CD4-positive, alpha-beta T cell (primary cell): ENCODE measurements around the gene AHNAK. TPM values are rescaled to one million over a fixed set of nuclear protein-coding genes. Genes with fewer than 3 reads are reported as not detected.

Source experiments
- ATAC-seq: fragments of 200-7000 bp; cut with Tn5 transposase; one replicate; pipeline ENCODE4 v1.10.0; 2022; ENCODE audit warnings: mild to moderate bottlenecking; ENCODE audit not compliant: poor library complexity
- CTCF ChIA-PET: fragments of 350-600 bp; sonication (Branson Sonifier 250); formaldehyde crosslinking; loops from one replicate; lab custom pipeline; 2021; ENCODE audit warnings: antibody characterized with exemption, inconsistent platforms; lab: Charles Lee
- POLR2A ChIA-PET: fragments of 350-600 bp; sonication (Branson Sonifier 250); formaldehyde crosslinking; loops from one replicate; lab custom pipeline; 2021; ENCODE audit warnings: antibody characterized with exemption, inconsistent platforms; lab: Charles Lee
- DNase-seq, 14 experiments: peaks; one replicate each; pipeline ENCODE4 v3.0.0-alpha.2; 2013 to 2020; ENCODE audit warnings: mixed read lengths in 2 of 14
- H3K27ac ChIP-seq, 2 donors: one replicate each; pipeline versions ENCODE4 v1.5.1 to v1.7.0; 2013; ENCODE audit warnings: low read length in 2 of 2, low read depth in 1 of 2, mild to moderate bottlenecking in 1 of 2
- H3K27me3 ChIP-seq, 2 experiments: 1 replicate in 1 of 2; 2 replicates in 1 of 2; pipeline versions ENCODE4 v1.6.1 to v1.7.0; 2013; ENCODE audit warnings: low read length in 2 of 2, control low read depth in 1 of 2, mild to moderate bottlenecking in 1 of 2, moderate library complexity in 1 of 2; ENCODE audit not compliant: insufficient read depth in 2 of 2, control insufficient read depth in 1 of 2
- H3K36me3 ChIP-seq: one replicate; pipeline ENCODE4 v1.6.1; 2013; ENCODE audit warnings: low read length, control low read depth; ENCODE audit not compliant: insufficient read depth
- H3K4me1 ChIP-seq: one replicate; pipeline ENCODE4 v1.6.1; 2013; ENCODE audit warnings: low read length, control low read depth; ENCODE audit not compliant: insufficient read depth
- H3K4me3 ChIP-seq: one replicate; pipeline ENCODE4 v1.5.1; 2013; ENCODE audit warnings: mild to moderate bottlenecking, low read length, moderate library complexity
- H3K9me3 ChIP-seq, 2 experiments: 1 replicate in 1 of 2; 2 replicates in 1 of 2; pipeline versions ENCODE4 v1.6.1 to v1.7.0; 2013; ENCODE audit warnings: low read length in 2 of 2, mild to moderate bottlenecking in 2 of 2, control low read depth in 1 of 2, moderate library complexity in 1 of 2; ENCODE audit not compliant: control insufficient read depth in 1 of 2, insufficient read depth in 1 of 2
- H3K27ac Mint-ChIP-seq: one replicate; pipeline ENCODE4 v1.8.0; 2020; ENCODE audit warnings: mixed read lengths
- H3K27me3 Mint-ChIP-seq: one replicate; pipeline ENCODE4 v1.8.0; 2021; ENCODE audit warnings: mixed read lengths
- H3K36me3 Mint-ChIP-seq: one replicate; pipeline ENCODE4 v1.8.0; 2021; ENCODE audit warnings: low read depth, mixed read lengths
- H3K4me1 Mint-ChIP-seq: one replicate; pipeline ENCODE4 v1.8.0; 2021; ENCODE audit warnings: low read depth, mixed read lengths
- H3K4me3 Mint-ChIP-seq: one replicate; pipeline ENCODE4 v1.8.0; 2020; ENCODE audit warnings: mild to moderate bottlenecking, mixed read lengths
- H3K9me3 Mint-ChIP-seq: one replicate; pipeline ENCODE4 v1.8.0; 2020; ENCODE audit warnings: mixed read lengths
- CTCF ChIP-seq: fragments of 200-600 bp; IDR thresholded peaks from one replicate; pipeline ENCODE4 v1.8.0; 2022; ENCODE audit warnings: antibody characterized with exemption, mild to moderate bottlenecking
- intact Hi-C, 2 experiments: fragments of 100-400 bp; cut with DNase I in 1 of 2; cut with micrococcal nuclease in 1 of 2; formaldehyde crosslinking; loops; one replicate each; pipeline versions ENCODE4 v1.15.1 to v1.9.0; 2023 to 2025; cut with DNase I, micrococcal nuclease
- total RNA-seq, 174 experiments: library from RNA in 2 of 174; stranded (reverse) in 2 of 174; gene quantifications; one replicate each; pipeline ENCODE4 v1.2.3 and lab custom pipeline; 2021 to 2026

The AHNAK gene
- total RNA-seq, 2 experiments from 2014 or later = 320 to 332 TPM

DNA sequence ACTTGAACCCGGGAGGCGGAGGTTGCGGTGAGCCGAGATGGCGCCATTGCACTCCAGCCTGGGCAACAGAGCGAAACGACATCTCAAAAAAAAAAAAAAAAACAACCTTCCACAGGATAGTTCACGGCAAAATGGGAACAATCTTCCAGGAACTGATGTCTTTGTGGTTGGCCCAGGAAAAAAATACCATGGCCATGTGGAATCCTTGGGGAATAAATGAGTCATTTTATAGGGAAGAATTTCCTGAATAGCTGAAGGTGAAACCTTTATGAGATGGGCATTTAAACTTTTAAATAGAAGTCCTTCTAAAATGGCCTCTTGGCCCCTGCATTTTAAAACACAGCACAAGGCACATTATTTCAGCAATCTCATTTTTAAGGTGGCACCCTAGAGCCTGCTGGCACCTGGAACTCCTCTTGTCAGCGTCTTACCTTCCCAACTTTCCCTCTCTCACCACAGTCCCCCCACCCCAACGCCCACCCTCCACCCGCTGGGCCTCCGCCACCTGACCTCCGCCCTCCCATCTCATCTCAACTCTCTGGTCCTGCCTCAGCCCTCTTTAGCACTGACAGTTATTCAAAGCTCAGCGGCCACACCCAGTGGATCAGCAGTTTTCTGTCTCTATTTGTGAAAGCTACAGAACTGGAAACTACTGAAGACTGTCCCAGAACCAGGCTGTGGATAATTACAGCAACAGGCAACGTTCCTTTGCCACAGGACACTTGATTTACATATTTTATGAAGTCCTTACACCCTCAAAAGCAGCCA lies 84.7 kb downstream of the AHNAK start:
- H3K4me1 Mint-ChIP-seq = no peaks in the 10 kb centered on the region
- Histone ChIP-seq H3K27ac (no peak overlapping the region), H3K4me1 (no peaks in the 10 kb centered on the region), H3K4me3 (no peak overlapping the region), H3K9me3 (no peaks in the 10 kb centered on the region), H3K36me3 (no peaks in the 10 kb centered on the region), H3K27me3 (no peaks in the 10 kb centered on the region)
- DNase-seq (no peak), ATAC-seq (no peak)
- CTCF ChIA-PET = interaction anchor here (0.7 to 2.1 kb wide), 2 partner anchors 37 to 241 kb away, joined by 3 to 7 read pairs; no protein-coding TSS in a partner anchor
- intact Hi-C loops = no loop called here
- no peaks in the 10 kb centered on the region for H3K27me3 Mint-ChIP-seq
- H3K27ac Mint-ChIP-seq = no peak overlapping the region
- H3K9me3 Mint-ChIP-seq = no peaks in the 10 kb centered on the region
- H3K36me3 Mint-ChIP-seq = no peaks in the 10 kb centered on the region
- TF ChIP-seq CTCF = no peak
- POLR2A ChIA-PET = no interaction called here
- H3K4me3 Mint-ChIP-seq = no peak overlapping the region

DNA sequence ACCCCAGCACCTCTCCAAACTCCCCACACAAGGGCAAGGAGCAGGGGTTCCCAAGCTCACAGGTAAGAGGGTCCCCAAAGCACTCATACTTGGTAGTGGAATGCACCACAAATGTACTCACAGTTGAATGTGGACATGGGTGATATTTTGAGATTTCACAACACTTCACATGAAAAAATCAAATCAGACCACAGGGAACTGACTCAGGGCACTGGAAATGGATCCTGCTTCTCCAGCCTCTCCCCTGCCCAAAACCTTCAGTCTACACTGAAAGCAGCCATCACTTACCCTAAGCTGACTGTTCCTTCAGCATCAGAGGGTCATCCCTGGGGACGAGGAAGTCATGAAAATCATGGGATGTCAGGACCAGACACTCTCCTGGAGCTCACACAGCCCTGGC lies 87.5 kb downstream of the AHNAK start:
- ATAC-seq = no peak
- no peaks in the 10 kb centered on the region for H3K27me3 Mint-ChIP-seq
- no peak overlapping the region for H3K4me3 Mint-ChIP-seq
- H3K27ac Mint-ChIP-seq = no peak overlapping the region
- Histone ChIP-seq H3K4me3 (no peak overlapping the region), H3K27ac (no peak overlapping the region), H3K36me3 (no peaks in the 10 kb centered on the region), H3K4me1 (no peaks in the 10 kb centered on the region), H3K27me3 (no peaks in the 10 kb centered on the region), H3K9me3 (no peaks in the 10 kb centered on the region)
- no peaks in the 10 kb centered on the region for H3K9me3 Mint-ChIP-seq
- no peaks in the 10 kb centered on the region for H3K36me3 Mint-ChIP-seq
- no peak for TF ChIP-seq CTCF
- ChIA-PET POLR2A (no interaction called here), CTCF (no interaction called here)
- intact Hi-C loops = no loop called here
- DNase-seq = no peak
- H3K4me1 Mint-ChIP-seq = no peaks in the 10 kb centered on the region

DNA sequence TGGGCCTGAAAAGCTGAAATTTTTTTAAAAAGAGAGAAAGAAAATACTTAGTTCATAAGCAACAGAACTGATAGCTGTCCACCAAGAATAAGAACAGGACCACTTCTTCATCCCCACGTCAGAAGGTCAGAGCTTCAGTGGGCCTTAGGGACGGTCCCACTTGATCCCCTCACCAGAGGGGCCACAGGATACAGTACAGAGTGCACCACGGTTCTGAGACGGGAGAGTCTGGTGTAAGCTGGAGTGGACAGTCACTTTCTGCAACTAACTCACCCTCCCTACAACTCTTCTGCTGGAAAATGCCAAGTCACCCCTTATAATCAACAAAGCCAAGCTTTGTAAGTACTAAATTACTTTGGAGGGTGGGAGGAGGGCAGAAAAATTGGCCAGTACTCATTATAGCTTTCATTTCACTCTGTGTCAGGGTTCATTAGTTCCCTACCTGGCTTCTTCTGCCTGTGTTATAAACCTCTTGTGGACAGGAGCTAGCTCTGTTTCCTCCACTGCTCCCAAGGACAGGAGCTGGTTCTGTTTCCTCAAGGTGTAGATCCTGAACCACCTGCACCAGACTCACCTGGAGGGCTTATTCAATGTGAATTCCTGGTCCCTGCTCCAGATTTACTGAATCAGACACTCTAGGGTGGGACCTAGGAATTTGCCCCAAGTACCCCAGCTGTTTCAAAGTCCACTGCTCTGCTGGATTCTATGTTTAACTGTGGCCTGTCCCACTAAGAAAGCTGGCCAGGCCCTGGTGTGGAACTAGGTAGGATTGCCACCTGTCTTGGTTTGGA lies 88.2 kb downstream of the AHNAK start:
- Histone ChIP-seq H3K27me3 (no peaks in the 10 kb centered on the region), H3K4me1 (no peaks in the 10 kb centered on the region), H3K27ac (no peak overlapping the region), H3K4me3 (no peak overlapping the region), H3K9me3 (no peaks in the 10 kb centered on the region), H3K36me3 (no peaks in the 10 kb centered on the region)
- ChIA-PET CTCF (interaction anchor here (0.8 to 1.0 kb wide), 2 partner anchors 34 to 102 kb away, joined by 3 read pairs; no protein-coding TSS in a partner anchor), POLR2A (no interaction called here)
- TF ChIP-seq CTCF = no peak
- no peak overlapping the region for H3K27ac Mint-ChIP-seq
- no peaks in the 10 kb centered on the region for H3K36me3 Mint-ChIP-seq
- H3K4me1 Mint-ChIP-seq = no peaks in the 10 kb centered on the region
- H3K4me3 Mint-ChIP-seq = no peak overlapping the region
- no peak for ATAC-seq
- H3K27me3 Mint-ChIP-seq = no peaks in the 10 kb centered on the region
- no peak for DNase-seq
- intact Hi-C loops = no loop called here
- H3K9me3 Mint-ChIP-seq = no peaks in the 10 kb centered on the region
